Stromal cell of bone marrow (primary cell): ENCODE results near the gene ETDC.

ENCODE experiments used
- DNase-seq: peaks from one replicate; pipeline ENCODE4 v3.0.0-alpha.2; 2012; ENCODE audit warnings: low read depth

The ETDC gene

DNA sequence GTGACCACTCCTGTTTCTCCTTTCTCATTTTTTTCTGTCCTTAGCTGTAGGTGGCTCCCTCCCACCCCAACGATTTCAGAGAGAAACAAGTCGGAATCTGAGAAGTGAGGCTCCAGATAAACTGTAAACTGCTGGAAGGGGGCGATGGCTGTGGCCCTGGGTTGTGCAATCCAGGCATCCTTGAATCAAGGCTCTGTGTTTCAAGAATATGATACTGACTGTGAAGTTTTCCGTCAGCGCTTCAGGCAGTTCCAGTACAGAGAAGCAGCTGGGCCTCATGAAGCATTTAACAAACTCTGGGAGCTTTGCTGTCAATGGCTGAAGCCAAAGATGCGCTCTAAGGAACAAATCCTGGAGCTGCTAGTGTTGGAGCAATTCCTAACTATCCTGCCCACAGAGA lies 37.7 kb downstream of the ETDC start:
- no peak for DNase-seq

DNA sequence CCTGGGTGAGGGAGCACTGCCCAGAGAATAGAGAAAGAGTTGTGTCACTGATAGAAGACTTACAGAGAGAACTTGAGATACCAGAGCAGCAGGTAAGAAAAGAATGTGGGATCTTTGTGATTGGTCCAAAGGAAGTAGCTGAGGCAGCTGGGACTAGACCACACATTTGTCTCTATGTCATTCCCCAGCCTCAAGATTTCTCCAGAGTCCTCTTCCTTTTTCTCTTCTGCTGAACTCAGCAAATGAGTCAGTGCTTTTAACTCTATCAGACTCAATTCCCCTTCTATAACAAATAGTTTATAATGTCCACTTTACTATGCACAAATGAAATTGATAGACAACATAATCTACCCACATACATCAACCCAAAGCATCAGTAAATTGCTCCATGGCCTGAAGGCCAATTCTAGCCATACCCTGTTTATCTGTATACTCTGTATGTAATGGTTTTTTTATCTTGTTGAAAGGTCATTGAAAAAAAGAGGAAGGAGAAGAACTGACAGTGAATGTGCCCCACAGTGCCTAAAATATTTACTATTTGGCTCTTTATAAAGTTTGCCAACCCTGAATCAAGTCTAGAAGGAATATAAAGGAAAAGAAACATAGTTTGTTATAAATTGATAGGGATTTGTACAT lies 38.2 kb downstream of the ETDC start:
- no peak for DNase-seq

DNA sequence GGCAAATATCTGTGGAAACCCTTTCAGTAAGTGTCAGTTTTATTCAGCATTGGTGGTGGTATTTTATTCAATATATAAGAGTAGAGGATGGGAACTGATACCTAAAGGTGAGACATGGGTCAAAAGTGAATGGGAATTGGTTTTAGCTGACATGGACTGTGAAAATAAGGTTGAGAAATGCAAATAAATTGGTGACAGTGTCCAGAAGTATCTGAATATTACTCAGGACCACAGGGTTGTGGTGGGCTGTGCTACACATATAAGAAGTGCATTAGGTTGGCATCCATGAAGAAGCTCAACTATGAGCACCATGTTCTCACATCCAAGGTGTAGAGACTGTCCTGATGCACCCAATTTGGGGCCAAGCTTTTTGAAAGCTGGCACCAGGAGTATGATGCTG lies 45.0 kb downstream of the ETDC start:
- DNase-seq = no peak
